Measurements from ENCODE around the gene GPR152.
"Not testable (repeated sequence)": the region's sequence is repeated elsewhere in the genome, so short reads cannot be mapped to it uniquely, and the experiment has no call there.

The GPR152 gene

DNA sequence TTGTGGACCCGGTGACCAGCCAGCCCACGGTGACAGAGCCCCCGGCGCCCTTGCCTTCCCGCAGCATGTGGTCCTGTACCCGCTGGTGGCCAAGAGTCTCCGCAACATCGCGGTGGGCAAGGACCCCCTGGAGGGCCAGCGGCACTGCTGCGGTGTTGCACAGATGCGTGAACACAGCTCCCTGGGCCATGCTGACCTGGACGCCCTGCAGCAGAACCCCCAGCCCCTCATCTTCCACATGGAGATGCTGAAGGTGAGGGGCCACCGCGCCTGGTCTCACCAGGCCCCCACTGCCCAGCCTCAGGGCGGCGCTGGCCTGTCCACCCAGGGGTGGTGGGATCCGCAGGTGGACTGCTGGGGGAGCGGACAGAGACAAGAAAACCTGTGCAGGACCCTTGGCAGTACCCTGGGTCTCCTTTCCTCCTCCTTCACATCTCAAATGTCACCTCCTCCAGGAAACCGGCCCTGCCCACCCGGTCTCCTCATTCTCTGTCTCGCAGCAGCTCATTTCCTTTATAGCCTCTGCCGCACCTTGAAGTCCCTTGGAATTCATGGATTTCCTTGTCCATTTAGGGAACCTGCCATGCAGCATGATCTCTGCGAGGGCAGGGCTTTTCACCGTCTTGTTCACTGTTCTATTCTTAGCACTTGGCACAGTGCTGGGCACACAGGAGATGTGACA is 36.8 kb upstream of the GPR152 start:
- no peak for DNase-seq (ENCODE audit: low spot score)

- DNase-seq (ENCODE audit: low spot score): no peak
Observed at GRCh38 chr11:67486481-67487195, 34.1 kb upstream of the GPR152 start.

- DNase-seq (ENCODE audit: low spot score): not testable (repeated sequence)
Observed at GRCh38 chr11:67485873-67486361, 33.4 kb upstream of the GPR152 start.

- DNase-seq (ENCODE audit: low spot score): no peak
Observed at GRCh38 chr11:67484847-67485311, 32.4 kb upstream of the GPR152 start.

- peak; percentile 51 for DNase-seq (ENCODE audit: low spot score)
Observed at GRCh38 chr11:67483831-67484665, 31.5 kb upstream of the GPR152 start.

DNA sequence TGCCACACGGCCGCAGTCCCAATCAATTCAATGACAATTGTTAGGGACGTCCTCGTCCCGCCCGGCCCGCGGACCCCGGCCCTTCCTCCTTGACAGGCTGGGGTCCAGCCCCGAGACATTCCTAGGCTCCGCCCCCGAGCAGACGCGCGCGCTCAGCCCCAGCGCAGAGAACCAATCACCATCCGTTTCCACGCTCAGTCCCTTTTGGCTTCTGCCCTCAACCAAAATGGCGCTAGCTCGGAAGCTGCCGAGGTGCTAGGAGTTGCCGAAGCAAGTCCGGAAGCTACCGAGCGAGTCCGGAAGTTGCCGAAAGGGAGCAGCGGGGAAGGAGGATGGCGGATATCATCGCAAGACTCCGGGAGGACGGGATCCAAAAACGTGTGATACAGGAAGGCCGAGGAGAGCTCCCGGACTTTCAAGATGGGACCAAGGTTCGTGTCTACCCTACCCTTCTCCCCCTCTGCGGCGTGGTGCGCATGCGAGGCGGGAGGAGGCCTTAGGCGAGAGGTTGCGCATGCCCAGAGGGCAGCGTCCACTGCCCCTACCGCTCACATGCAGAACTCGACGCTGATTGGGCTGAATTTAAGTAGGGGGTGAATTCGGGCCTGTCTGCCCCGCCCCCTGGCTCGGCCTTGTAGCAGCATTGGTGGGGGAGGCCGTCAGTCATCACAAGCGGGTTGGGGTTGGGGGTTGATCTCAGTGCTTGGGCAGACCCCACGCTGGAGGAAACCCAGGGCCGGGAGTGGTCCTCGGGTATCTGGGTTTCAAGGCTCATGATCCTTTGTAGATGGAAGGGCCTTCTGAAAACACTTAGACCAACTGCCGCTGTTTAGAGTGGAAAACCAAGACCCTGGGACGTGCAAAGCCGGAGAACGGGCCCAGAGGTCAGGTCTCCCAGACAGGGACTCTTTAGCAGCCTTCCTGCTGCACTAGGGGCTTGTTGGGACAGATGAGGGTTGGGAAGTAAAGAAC is 30.6 kb upstream of the GPR152 start, which contains the start of gene AIP:
Gene AIP, plus strand, starts transcription at position 200 of the 972 bp plus-strand sequence. Its CDS starts 133 bp downstream, at position 333.
- peak; percentile 98 for DNase-seq (ENCODE audit: low spot score)

DNA sequence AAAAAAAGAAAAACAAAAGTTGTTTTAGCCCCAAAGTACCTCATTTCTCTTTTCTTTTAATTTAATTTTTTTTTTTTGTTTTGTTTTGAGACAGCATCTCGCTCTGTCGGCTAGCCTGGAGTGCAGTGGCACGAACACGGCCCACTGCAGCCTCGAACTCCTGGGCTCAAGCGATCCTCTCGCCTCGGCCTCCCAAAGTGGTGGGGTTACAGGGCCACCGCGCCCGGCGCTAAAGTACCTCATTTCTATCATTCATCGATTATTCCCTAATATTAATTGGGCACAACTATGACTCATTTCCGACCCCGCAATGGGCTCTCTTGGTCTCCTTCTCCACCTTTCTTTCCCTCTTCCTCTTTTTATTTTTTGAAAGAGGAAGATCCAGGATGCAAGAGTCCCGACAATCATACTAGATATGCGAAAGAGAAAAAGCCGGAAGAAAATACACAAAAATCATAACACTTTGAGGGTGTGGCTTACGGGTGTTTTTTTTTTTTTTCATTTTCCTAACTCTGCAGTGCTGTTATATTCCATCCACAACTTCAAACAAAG is 29.8 kb upstream of the GPR152 start:
- DNase-seq (ENCODE audit: low spot score): no peak

DNA sequence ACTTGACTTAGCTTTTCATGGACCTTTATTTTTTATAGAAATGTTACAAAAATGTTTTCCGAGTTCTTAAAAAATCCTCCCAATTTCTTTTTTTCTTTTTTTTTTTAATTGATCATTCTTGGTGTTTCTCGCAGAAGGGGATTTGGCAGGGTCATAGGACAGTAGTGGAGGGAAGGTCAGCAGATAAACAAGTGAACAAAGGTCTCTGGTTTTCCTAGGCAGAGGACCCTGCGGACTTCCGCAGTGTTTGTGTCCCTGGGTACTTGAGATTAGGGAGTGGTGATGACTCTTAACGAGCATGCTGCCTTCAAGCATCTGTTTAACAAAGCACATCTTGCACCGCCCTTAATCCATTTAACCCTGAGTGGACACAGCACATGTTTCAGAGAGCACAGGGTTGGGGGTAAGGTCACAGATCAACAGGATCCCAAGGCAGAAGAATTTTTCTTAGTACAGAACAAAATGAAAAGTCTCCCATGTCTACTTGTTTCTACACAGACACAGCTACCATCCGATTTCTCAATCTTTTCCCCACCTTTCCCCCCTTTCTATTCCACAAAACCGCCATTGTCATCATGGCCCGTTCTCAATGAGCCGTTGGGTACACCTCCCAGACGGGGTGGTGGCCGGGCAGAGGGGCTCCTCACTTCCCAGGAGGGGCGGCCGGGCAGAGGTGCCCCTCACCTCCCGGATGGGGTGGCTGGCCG is 25.0 kb upstream of the GPR152 start:
- not testable (repeated sequence) for DNase-seq (ENCODE audit: low spot score)

- DNase-seq (ENCODE audit: low spot score): not testable (repeated sequence)
Observed at GRCh38 chr11:67476692-67477091, 24.2 kb upstream of the GPR152 start.

- no peak for DNase-seq (ENCODE audit: low spot score)
Observed at GRCh38 chr11:67472882-67473281, 20.4 kb upstream of the GPR152 start.

- DNase-seq (ENCODE audit: low spot score): no peak
Observed at GRCh38 chr11:67470337-67471002, 17.9 kb upstream of the GPR152 start.

DNA sequence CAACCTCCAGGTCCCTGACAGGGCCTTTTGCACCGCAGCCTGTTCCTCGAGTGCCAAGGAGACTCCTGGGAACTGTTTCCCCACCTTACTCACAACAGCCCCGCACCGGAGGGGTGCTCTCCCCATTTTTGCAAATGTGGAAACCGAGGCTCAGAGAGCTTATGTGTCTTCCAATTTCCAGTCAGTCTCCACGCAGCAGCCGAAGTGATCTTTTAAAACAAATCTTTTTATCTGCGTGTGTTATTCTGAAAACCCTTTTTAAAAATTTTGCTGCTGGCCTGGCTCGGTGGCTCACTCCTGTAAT is 16.9 kb upstream of the GPR152 start:
- no peak for DNase-seq (ENCODE audit: low spot score)

DNA sequence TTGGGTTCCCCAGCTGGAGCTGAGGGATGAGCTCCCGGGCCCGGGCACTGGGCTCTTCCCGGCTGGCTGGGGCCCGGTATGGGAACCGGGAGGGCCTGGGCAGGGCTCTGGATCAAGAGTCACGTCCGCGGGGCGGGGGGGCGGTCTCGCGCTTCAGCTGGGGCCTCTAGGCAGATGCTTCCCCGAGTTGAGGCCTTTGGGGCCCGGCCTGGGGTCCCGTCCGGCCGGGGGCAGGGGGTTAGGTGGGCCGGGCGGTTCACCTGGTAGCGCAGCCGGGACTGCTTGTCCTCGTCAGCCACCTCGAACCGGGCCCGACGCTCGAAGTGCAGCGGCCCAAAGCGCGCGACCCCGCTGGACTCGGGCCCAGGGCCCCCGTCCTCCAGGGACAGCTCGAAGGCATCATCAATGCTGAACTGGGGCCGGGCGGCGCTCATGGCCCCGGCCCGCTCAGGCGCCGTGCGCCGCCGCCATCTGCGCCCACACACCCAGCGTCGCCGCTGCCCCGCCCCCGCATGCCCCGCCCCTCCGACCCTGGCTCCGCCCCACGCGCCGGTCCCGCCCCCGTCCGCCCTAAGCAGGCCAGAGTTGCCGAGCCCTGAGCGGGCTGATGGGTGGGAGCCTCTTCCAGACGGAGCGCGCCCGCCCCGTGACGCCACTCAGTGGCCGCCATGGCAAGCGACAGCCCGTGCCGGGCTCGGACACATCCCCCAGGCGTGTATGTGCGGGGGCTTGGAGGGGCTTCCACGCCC is 16.4 kb upstream of the GPR152 start, which contains the start of gene TMEM134:
Gene TMEM134, minus strand, starts transcription at position 493 of the 749 bp plus-strand sequence. Its CDS starts 59 bp downstream, at position 434.
- DNase-seq (ENCODE audit: low spot score): peak; percentile 92

GRCh38 chr11:67468456-67468758 is 15.9 kb upstream of the GPR152 start:
- no peak for DNase-seq (ENCODE audit: low spot score)

DNA sequence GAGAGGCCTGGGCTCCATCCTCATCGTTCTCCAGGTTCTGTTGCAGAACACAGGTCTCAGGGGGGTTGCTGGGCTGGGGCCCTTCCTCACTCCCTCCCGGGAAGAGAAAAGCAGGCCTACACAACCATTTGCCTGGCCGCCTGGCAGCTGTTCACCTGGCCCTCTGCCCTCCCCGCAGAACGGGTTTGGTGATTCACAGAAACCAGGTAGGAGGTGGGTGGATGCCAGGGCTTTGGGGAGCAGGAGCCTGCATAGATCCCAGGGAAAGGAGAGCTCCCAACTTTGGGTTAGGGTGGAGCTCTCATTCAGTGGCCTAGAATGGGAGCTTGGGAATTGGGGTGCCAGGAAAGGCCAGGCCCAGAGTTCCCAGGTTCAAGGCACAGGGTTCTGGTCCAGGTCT is 15.5 kb upstream of the GPR152 start:
- peak; percentile 72 for DNase-seq (ENCODE audit: low spot score)

DNA sequence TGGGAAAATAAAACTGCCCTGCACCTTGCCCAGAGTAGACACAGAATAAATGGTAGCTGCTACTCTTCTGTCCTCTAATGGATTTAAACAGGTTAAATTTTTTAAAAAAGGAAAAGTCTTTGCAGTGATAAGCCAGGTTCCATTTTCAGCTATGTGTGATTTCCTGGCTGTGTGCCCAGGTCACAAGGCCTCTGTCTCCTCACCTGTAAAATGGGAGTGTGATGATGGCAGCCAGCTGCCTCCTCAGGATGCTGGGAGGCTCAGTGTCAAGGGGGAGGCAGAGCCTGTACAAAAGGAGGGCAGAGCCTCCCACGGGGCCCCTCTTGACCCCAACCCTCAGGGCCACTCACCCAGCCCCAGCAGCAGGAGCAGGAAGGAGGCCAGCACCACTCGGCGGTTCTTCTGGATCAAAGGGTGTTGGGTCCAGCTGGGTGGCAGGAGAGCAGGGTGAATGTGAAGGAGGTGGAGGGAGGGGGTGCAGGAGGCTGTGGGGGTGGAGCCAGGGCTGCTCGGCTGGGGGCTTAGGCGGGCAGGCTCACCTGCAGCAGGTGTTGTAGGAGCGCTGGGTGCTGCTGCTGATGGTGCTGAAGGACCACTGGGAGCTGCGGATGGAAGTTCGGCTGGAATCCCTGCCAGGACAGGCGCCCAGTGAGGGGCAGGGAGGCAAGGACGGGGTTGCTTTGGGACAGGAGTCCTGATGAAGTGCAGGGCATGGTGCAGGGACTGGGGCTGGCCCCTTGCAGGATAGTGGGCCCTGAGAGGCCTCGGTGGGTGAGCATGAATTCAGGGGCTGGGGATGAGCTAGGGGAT is 14.6 kb upstream of the GPR152 start:
- no peak for DNase-seq (ENCODE audit: low spot score)

- no peak for DNase-seq (ENCODE audit: low spot score)
Observed at GRCh38 chr11:67466367-67466766, 13.8 kb upstream of the GPR152 start.

DNA sequence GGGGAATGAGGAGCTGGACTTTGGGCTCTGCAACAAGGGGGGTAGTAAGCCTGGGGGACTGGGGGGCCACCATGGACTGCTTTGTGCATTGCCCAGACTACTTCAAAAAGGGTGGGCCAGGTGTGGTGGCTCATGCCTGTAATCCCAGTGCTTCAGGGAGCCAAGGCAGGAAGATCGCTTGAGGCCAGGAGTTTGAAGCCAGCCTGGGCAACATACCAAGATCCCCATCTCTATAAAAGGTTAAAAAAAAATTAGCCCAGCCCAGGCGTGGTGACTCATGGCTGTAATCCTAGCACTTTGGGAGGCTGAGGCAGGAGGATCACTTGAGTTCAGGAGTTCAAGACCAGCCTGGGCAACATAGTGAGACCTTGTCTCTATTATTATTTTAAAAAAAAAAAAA is 13.0 kb upstream of the GPR152 start:
- peak; percentile 29 for DNase-seq (ENCODE audit: low spot score)

Data from kidney tubule cell (primary cell).